Activated naive CD4-positive, alpha-beta T cell treated with anti-CD3 and anti-CD28 coated beads, Interleukin-2, amount 10 ng/mL, durations not matched to agents 7 days and 5 days (primary cell): ENCODE measurements around the gene LRRC70.
A peak's percentile ranks its signal among the peaks of the same experiment; 100 is the strongest.

ENCODE experiments used
- CTCF ChIA-PET: fragments of 350-600 bp; sonication (Branson Sonifier 250); formaldehyde crosslinking; loops from one replicate; lab custom pipeline; 2021; ENCODE audit warnings: antibody characterized with exemption; lab: Charles Lee
- DNase-seq: peaks from one replicate; pipeline ENCODE4 v3.0.0-alpha.2; 2020
- H3K27ac Mint-ChIP-seq: one replicate; pipeline ENCODE4 v1.8.0; 2021; ENCODE audit warnings: mild to moderate bottlenecking, moderate library complexity, mixed read lengths
- H3K27me3 Mint-ChIP-seq: one replicate; pipeline ENCODE4 v1.8.0; 2021; ENCODE audit warnings: mild to moderate bottlenecking, mixed read lengths
- H3K36me3 Mint-ChIP-seq: one replicate; pipeline ENCODE4 v1.8.0; 2021; ENCODE audit warnings: mixed read lengths
- H3K4me1 Mint-ChIP-seq: one replicate; pipeline ENCODE4 v1.8.0; 2021; ENCODE audit warnings: mixed read lengths
- H3K4me3 Mint-ChIP-seq: one replicate; pipeline ENCODE4 v1.8.0; 2021; ENCODE audit warnings: mild to moderate bottlenecking, moderate library complexity, mixed read lengths
- H3K9me3 Mint-ChIP-seq: one replicate; pipeline ENCODE4 v1.8.0; 2021; ENCODE audit warnings: mixed read lengths

The LRRC70 gene

DNA sequence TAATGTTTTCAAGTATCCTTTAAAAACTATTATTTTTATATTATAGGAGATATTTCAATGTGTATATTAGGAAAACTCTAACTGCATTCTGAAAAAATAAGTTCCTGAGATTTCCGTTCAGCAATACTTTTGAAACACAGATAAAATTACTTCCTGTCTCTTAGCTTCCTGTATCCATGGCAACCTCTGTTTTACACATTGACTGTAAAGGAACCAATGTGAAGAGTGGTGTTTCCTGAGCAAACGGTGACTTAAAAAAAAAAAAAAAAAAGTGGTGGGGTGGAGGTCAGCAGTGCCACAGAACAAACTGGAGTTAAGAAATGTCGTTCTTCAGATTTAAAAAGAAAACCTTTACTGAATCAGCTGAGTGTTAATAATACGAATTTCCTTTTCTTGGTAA is at the start of gene LRRC70:
Gene LRRC70 (plus strand): TSS at position 280 of the 400 bp plus-strand sequence. CDS start 620 bp downstream, outside the sequence.
- Mint-ChIP-seq H3K4me3 (peak within 1 kb of the TSS; percentile 53), H3K27me3 (no peaks in the 10 kb centered on the region), H3K36me3 (peaks cover 12% of the 10 kb centered on the region), H3K9me3 (no peaks in the 10 kb centered on the region), H3K27ac (peak within 1 kb of the TSS; percentile 33), H3K4me1 (peaks cover 28% of the 10 kb centered on the region)
- no peak for DNase-seq
- CTCF ChIA-PET = no interaction called here

DNA sequence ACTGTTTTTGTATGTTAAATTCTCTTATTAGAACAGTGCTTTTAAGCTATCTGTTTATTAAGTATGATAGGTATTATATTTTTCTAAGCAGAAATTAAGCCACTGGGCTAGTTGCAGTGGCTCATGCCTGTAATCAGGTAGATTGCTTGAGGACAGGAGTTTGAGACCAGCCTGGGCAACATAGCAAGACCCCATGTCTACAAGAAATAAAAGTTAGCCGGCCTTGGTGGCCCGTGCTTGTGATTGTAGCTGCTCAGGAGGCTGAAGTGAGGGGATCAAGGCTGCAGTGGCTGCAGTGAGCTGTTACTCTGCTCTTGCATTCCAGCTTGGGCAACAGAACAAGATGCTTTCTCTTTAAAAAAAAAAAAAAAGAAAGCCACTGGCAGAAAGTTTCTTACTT is 45.0 kb upstream of the LRRC70 start:
- DNase-seq = no peak
- CTCF ChIA-PET = no interaction called here
- H3K27me3 Mint-ChIP-seq = no peaks in the 10 kb centered on the region
- H3K4me3 Mint-ChIP-seq = no peak overlapping the region
- no peaks in the 10 kb centered on the region for H3K9me3 Mint-ChIP-seq
- H3K4me1 Mint-ChIP-seq = no peaks in the 10 kb centered on the region
- no peak overlapping the region for H3K27ac Mint-ChIP-seq
- H3K36me3 Mint-ChIP-seq = peaks cover 20% of the 10 kb centered on the region

GRCh38 chr5:62534461-62535236 is 44.0 kb upstream of the LRRC70 start:
- no peak for DNase-seq
- H3K36me3 Mint-ChIP-seq = peaks cover 23% of the 10 kb centered on the region
- CTCF ChIA-PET = no interaction called here
- no peaks in the 10 kb centered on the region for H3K4me1 Mint-ChIP-seq
- no peaks in the 10 kb centered on the region for H3K27me3 Mint-ChIP-seq
- no peak overlapping the region for H3K27ac Mint-ChIP-seq
- no peaks in the 10 kb centered on the region for H3K9me3 Mint-ChIP-seq
- H3K4me3 Mint-ChIP-seq = no peak overlapping the region

- Mint-ChIP-seq H3K4me3 (no peak overlapping the region), H3K27ac (no peak overlapping the region), H3K36me3 (peaks cover 17% of the 10 kb centered on the region), H3K27me3 (no peaks in the 10 kb centered on the region), H3K9me3 (no peaks in the 10 kb centered on the region), H3K4me1 (no peaks in the 10 kb centered on the region)
- no peak for DNase-seq
- CTCF ChIA-PET = no interaction called here
Observed at GRCh38 chr5:62536232-62536631, 42.4 kb upstream of the LRRC70 start.

- no peak for DNase-seq
- Mint-ChIP-seq H3K27me3 (no peaks in the 10 kb centered on the region), H3K9me3 (no peaks in the 10 kb centered on the region), H3K4me1 (no peaks in the 10 kb centered on the region), H3K27ac (no peak overlapping the region), H3K36me3 (peaks cover 11% of the 10 kb centered on the region), H3K4me3 (no peak overlapping the region)
- CTCF ChIA-PET = no interaction called here
Observed at GRCh38 chr5:62536783-62537182, 41.8 kb upstream of the LRRC70 start.

GRCh38 chr5:62538017-62538942 is 40.3 kb upstream of the LRRC70 start:
- Mint-ChIP-seq H3K27ac (no peak overlapping the region), H3K27me3 (no peaks in the 10 kb centered on the region), H3K4me1 (no peaks in the 10 kb centered on the region), H3K36me3 (peaks cover 11% of the 10 kb centered on the region), H3K4me3 (no peak overlapping the region), H3K9me3 (no peaks in the 10 kb centered on the region)
- no peak for DNase-seq
- CTCF ChIA-PET = no interaction called here

GRCh38 chr5:62542720-62543119 is 35.9 kb upstream of the LRRC70 start:
- H3K27ac Mint-ChIP-seq = no peak overlapping the region
- H3K4me3 Mint-ChIP-seq = no peak overlapping the region
- peaks cover 4% of the 10 kb centered on the region for H3K9me3 Mint-ChIP-seq
- no peaks in the 10 kb centered on the region for H3K4me1 Mint-ChIP-seq
- H3K36me3 Mint-ChIP-seq = peaks cover 34% of the 10 kb centered on the region
- no peak for DNase-seq
- CTCF ChIA-PET = no interaction called here
- H3K27me3 Mint-ChIP-seq = no peaks in the 10 kb centered on the region

DNA sequence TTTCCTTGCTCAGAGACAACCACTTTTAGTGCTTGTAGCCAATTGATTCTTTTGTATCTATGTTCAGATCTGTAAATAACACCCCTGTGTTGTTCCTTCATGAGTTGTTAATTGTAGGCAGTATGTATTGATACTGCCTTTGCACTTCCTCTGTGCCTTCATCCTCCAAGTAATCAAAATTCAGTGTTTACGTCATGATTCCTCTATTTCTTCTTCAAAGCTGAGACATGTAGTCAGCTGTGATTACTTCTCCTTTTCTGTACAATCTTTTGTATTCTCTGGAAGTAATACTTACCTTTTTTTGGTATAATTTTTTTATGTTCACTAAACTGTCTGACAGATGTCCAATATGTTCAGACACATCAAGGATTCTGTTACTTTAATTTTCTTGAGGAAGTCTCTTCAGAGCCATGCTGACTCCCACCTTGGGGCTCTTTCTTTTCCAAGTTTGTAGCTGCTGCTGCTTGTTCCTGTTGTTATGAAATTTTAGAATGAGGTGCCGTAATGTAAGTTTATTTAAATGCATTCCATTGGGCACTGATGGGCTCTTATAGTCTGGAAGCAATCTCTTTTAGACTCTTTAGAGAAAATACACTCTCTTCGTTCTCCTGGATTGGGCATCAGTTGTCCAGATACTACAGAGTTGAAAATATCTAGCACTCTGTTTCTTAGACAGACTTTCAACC is 30.5 kb upstream of the LRRC70 start:
- no peak for DNase-seq
- H3K27ac Mint-ChIP-seq = no peak overlapping the region
- no peak overlapping the region for H3K4me3 Mint-ChIP-seq

GRCh38 chr5:62550103-62550502 is 28.5 kb upstream of the LRRC70 start:
- Mint-ChIP-seq H3K4me1 (no peaks in the 10 kb centered on the region), H3K27me3 (no peaks in the 10 kb centered on the region), H3K4me3 (no peak overlapping the region), H3K36me3 (peaks cover 16% of the 10 kb centered on the region), H3K27ac (no peak overlapping the region), H3K9me3 (no peaks in the 10 kb centered on the region)
- no peak for DNase-seq
- CTCF ChIA-PET = no interaction called here

More for the DNA sequence above, 30.5 kb upstream of the LRRC70 start:
- Mint-ChIP-seq H3K36me3 (peaks cover 29% of the 10 kb centered on the region), H3K27me3 (no peaks in the 10 kb centered on the region), H3K4me1 (no peaks in the 10 kb centered on the region), H3K9me3 (peaks cover 4% of the 10 kb centered on the region)
- CTCF ChIA-PET = no interaction called here

DNA sequence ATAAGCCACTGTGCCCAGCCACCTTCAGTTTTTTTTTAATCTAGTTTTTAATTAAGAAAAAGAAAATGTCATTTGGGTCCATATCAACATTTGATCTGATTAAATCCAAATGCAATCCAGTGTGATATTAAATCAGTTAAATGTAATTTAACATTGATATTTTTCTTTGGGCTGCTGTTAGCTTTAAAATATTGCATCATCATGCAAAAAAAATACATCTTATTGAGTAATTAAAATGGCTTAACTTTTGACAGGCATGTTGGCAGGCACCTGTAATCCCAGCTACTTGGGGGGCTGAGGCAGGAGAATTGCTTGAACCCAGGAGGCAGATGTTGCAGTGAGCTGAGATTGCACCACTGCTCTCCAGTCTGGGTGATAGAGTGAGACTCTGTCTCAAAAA is 22.7 kb upstream of the LRRC70 start:
- no peaks in the 10 kb centered on the region for H3K9me3 Mint-ChIP-seq
- H3K27me3 Mint-ChIP-seq = no peaks in the 10 kb centered on the region
- H3K4me3 Mint-ChIP-seq = no peak overlapping the region
- CTCF ChIA-PET = no interaction called here
- peaks cover 19% of the 10 kb centered on the region for H3K36me3 Mint-ChIP-seq
- H3K4me1 Mint-ChIP-seq = no peaks in the 10 kb centered on the region
- no peak overlapping the region for H3K27ac Mint-ChIP-seq
- no peak for DNase-seq

GRCh38 chr5:62558941-62559340 is 19.7 kb upstream of the LRRC70 start:
- Mint-ChIP-seq H3K4me1 (no peaks in the 10 kb centered on the region), H3K9me3 (no peaks in the 10 kb centered on the region), H3K4me3 (no peak overlapping the region), H3K27ac (no peak overlapping the region), H3K27me3 (no peaks in the 10 kb centered on the region), H3K36me3 (peaks cover 17% of the 10 kb centered on the region)
- DNase-seq = no peak
- CTCF ChIA-PET = no interaction called here

DNA sequence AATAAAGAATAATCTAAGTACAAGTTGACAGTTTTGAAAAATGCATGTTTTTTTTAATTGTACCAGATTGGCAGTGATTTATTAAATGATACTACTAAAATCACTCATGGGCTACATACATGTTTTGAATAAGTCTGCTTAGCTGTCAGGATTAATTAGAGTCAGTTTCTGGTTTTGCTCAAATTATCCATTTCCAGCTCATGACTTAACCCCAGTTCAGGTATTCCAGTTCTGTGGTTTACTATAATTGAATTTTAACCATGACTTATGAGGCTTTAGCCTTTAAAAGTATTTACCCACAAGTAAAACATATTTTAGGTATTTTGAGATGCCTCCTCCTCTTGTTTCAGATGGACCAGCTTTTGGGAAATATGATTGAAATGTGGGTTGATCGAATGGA is 17.8 kb upstream of the LRRC70 start:
- peaks cover 24% of the 10 kb centered on the region for H3K36me3 Mint-ChIP-seq
- H3K27me3 Mint-ChIP-seq = no peaks in the 10 kb centered on the region
- DNase-seq = no peak
- CTCF ChIA-PET = no interaction called here
- no peak overlapping the region for H3K4me3 Mint-ChIP-seq
- H3K9me3 Mint-ChIP-seq = peaks cover 6% of the 10 kb centered on the region
- no peaks in the 10 kb centered on the region for H3K4me1 Mint-ChIP-seq
- H3K27ac Mint-ChIP-seq = no peak overlapping the region

DNA sequence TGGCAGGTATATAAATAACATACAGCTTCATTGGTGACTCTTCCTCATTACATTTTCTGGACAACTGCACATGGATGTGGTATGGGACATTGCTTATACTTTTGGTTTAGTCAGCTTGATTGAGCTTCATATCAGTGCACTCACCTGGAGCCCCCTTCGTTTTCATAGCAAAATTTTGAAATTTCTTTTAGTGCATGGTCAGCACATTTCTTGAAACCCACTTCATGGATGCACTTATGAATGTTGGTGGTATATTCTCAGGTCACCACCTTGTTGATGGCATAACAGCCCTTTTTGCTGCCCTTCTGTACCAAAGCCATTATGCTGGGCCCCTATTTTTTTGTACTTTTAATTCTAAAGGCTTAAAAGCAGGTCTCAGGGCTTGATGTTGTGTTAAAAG is 16.7 kb upstream of the LRRC70 start:
- DNase-seq = no peak
- Mint-ChIP-seq H3K36me3 (peaks cover 27% of the 10 kb centered on the region), H3K27ac (no peak overlapping the region), H3K9me3 (peaks cover 12% of the 10 kb centered on the region), H3K4me1 (no peaks in the 10 kb centered on the region), H3K4me3 (no peak overlapping the region), H3K27me3 (no peaks in the 10 kb centered on the region)
- CTCF ChIA-PET = no interaction called here

GRCh38 chr5:62562867-62563266 is 15.8 kb upstream of the LRRC70 start:
- CTCF ChIA-PET = no interaction called here
- H3K4me3 Mint-ChIP-seq = no peak overlapping the region
- H3K36me3 Mint-ChIP-seq = peaks cover 27% of the 10 kb centered on the region
- no peaks in the 10 kb centered on the region for H3K27me3 Mint-ChIP-seq
- no peaks in the 10 kb centered on the region for H3K4me1 Mint-ChIP-seq
- H3K27ac Mint-ChIP-seq = no peak overlapping the region
- no peak for DNase-seq
- peaks cover 18% of the 10 kb centered on the region for H3K9me3 Mint-ChIP-seq
